Islet precursor cell (in vitro differentiated cells): ENCODE results near the gene TMCO6.
"Not testable (repeated sequence)": the region's sequence is repeated elsewhere in the genome, so short reads cannot be mapped to it uniquely, and the experiment has no call there.

Experiments
- DNase-seq: peaks from one replicate; pipeline ENCODE4 v3.0.0-alpha.2; 2018

Gene TMCO6

DNA sequence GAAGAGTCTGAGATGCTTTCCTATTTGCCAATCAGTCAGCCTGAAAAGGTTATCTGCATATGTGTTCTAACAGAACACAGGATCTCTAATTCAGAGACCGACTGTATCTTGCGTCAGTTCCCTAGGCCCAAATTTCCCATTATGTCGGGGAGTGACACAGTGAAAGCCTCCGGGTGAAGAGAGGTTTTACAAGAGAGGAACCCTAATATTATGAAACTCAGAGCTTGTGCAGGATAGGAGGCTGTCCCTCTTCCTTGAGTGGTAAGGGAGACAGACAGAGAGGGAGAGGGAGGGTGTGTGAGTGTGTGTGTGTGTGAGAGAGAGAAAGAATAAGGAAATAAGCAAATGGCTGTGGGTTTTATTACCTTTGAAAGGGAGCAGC is 8.2 kb upstream of the TMCO6 start:
- DNase-seq = no peak

DNA sequence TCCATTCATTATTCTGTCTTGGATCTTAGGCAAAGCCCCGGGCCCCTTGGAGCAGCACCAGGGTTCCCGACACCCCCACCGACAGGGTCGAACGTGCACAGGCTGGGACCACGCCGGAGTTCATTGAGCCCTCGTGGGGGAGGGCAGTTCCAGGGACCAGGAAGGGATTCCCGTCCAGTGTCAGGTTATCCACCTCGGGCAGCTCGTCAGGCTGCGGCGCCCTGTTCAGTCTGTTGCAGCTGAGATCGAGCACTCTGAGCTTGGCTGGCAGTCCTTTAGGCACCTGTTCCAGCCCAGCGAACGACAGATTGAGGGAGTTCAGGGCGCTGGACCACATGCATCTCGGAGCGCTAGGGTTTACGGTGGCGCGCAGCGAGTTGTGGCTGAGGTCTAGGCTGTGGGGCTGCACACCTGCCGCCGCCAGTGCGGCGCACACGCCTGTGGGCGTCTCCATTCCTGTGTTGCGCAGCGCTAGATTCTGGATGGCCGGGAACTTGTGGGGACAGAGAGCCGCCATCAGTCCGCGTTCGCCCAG is 7.4 kb upstream of the TMCO6 start:
- no peak for DNase-seq

DNA sequence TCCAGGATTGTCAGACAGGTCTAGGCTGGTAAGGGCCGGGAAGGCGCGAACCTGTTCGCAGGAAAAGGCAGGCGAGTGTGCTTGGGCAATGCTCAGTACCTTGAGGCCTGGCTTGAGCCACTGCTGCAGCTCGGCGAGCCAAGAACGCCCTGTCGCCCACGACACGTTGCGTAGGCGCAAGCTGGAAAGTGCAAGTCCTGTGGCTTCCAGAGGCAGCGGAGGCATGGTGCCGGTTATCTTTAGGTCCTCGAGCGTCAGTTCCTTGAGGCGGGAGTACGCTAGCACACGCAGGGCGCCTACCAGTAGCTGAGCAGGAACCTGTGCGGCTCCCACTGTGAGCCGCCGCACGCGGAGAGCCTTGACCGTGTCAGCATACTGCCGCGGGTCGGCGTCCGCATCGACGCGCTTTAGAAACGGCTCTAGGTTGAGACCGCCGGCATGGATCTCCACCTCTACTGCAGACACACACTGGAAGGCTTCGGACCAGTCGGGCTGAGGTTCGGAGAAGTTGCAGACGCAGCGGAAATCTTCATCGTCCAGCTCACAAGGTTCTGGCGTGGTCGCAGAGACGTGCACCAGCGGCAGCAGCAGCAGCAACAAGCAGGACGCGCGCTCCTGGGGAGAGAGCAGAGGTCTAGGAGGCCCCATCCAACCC is 6.8 kb upstream of the TMCO6 start:
- DNase-seq = no peak

DNA sequence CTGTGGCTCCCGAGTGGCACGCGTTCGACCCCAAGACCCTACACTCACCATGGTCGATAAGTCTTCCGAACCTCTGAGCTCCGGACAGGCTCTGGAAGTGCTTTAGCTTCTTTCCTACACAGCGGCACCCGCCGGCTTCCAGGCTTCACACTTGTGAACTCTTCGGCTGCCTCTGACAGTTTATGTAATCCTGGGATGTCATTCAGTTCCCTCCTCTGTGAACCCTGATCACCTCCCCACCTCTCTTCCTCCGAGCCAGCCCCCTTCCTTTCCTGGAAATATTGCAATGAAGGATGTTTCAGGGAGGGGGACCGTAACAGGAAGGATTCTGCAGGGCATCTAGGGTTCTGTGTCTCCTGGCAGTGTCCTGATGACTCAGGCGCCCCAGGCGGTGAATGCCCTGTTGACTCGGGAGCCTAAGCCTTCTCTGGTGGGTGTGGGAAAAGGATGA is 6.2 kb upstream of the TMCO6 start, which contains the start of gene CD14:
TSS of gene CD14 (minus strand) at position 155 of the 451 bp plus-strand sequence. CDS start at position 51, 104 bp downstream.
- DNase-seq = no peak

DNA sequence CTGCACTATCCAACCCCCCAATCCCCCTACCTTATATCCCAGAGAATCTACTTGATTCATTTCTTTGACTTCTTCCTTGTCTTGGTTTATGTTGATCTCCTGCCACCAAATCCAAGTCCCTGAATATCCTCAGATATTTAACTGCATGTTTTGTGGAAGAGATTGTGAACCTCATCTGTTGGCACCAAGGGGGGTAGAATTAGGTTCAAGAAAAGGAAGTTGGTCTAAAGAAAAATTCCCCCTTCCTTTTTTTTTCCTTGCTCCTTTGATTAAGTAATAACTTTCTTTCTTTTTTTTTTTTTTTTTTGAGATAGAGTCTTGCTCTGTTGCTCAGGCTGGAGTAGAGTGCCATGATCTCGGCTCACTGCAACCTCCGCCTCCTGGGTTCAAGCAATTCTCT is 5.8 kb upstream of the TMCO6 start:
- DNase-seq = no peak

DNA sequence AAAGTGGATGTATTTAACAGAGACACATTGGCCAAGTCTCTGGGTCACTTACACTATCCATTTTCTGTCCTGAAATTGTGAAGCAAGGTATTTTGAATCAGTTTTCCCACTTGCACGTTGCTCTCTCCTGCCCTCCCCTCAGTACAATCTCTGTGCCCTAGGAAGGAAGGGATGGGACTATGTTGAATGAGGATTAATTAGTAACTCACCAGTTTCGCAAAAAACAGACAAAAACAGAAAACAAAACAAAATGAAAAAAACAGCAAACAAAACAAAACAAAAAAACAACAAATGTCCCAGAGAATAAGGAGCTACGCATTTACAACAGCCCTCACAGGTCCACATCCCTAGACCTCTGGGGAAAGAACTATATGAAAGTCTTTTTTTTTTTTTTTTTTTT is 5.1 kb upstream of the TMCO6 start:
- no peak for DNase-seq

DNA sequence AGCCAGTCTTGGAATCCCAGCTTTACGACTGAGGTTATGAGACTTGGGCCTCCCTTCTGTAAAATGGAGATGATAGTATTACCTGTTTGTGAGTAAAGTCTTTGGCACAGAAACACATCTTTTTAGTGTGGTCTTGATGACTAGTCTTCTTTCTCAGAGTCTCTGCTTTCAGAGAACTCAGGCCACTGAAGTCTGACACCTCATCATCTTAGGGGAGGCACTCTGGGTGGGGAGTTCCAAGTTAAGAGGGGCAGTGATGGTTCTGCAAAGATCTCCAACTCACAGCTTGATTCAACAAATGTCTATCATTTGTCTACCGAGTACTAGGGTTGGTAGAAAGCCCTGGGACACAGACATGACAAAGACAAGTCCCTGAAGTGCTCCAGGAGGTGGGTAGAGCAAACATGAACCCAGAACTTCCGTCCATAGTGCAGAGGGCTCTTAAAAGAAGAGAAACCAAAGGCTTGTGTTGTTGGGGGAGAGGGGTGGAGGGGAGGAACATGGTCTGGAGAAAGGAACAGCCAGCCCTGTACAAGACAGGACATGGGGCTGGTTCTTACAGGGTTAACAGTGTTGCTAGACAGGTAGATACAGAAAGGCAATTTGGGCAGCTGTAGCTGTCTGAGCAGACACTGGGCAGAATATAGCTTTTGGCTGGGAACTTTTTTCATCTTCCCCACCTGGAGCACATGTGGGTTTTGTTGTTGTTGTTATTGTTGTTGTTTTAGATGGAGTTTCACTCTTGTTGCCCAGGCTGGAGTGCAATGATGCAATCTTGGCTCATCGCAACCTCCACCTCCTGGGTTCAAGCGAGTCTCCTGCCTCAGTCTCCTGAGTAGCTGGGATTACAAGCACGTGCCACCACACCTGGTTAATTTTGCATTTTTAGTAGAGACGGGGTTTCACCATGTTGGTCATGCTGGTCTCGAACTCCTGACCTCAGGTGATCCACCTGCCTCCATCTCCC is 3.7 kb upstream of the TMCO6 start:
- no peak for DNase-seq

DNA sequence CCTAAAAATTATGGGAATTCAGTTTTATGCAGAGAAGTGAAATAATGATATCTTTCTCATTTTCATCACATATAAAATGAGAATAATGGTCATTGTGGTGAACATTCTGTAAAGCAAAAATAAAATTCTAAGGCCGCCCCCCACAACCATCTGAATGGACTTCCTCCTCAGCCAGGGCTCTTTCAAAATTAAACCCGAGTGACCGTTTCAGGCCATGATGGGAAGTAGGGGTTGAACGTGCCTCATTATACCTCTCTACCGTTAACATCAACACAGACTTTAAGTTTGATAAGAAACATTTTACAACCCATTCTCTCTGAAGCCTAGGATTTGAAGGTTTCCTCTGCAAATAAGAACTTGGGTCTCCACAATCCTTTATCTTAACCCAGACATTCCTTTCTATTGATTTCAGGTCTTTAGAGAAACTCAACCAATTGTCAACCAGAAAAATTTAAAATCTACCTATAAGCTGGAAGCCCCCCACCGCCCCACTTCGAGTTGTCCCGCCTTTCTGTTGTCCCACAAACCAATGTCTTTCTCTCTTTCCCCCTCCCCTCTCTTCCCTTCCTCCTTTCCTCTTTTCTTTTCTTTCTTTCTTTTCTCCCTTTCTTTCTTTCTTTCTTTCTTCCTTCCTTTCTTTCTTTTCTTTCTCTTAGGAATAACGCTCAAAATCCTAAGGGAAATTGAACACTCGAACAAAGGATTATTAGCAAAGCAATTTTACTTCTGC is 1.7 kb upstream of the TMCO6 start:
- DNase-seq = no peak

DNA sequence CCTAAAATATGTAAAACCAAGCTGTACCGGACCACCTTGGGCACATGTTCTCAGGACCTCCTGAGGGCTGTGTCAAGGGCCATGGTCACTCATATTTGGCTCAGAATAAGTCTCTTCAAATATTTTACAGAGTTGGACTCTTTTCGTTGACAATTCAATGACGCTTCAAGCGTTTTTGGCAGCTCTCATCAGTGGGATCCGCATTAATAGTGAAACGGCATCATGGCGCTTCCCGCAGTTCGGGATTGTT is 428 bp upstream of the TMCO6 start:
- DNase-seq = not testable (repeated sequence)

DNA sequence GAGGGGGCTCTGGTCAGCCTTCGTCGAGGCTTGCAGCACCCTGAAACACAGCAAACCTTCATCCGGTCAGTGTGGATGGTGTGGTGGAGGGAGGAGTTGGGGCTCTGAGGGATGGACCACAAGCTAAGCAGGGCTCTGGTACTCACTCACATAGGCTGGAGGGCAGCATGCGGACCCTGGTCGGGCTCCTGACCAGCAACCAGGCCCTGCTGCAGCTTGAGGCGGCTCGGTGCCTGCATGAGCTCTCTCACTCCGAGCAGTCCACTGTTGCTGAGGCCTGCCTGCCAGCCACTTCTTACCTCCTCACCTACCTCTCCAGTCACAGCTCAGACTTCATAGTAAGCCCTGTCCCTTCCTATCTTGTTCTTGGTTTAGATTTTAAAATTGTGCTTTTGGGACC is 2.5 kb downstream of the TMCO6 start:
- peak; percentile 38 for DNase-seq

DNA sequence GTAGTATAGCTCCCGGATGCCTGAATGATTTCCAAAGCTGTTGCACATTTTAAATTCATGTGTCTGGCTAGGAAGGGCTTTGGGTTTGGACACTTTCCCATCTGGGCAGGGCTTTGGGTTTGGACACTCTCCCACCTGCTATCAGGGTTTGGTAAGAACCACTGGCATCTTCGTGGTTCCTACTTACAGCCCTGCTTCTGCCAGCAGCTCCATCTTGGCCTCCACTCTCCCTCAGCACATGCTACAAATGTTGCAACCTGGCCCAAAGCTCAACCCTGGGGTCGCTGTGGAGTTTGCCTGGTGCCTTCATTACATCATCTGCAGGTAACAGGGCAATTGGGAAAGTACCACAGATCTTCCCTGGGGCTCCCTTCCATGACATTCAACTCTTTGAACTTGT is 3.5 kb downstream of the TMCO6 start:
- peak; percentile 19 for DNase-seq

DNA sequence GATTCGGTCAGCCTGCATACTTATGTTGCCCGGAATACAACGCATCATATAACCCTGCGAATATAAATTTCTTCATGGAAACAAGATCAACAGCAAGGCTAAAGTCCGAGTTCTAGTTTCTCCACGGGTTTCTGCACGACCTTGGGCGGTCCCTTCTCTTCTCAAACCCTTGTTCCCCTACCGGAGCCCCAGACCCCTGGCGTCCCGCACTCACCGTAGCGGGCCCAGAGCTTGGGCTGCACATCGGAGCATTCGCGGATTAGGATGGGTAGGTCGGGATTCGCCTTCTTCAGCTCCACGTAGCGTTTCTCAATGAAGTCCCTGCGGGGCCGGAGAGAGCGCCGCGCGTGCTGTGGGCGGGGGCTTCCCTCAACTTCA is 7.8 kb downstream of the TMCO6 start:
- DNase-seq = no peak

DNA sequence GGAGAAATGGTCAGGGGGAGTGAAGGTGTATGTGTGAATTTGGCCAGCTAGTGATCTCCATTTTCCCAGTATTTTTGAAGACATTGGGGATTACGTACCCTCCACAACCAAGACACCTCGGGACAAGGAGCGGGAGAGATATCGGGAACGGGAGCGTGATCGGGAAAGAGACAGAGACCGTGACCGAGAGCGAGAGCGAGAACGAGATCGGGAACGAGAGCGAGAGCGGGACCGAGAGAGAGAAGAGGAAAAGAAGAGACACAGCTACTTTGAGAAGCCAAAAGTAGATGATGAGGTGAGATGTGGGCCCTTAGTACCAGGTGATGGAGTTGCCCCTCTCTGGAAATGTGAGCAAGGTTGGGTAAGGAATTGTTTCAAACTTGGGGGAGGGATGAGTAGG is 19.6 kb downstream of the TMCO6 start:
- no peak for DNase-seq

DNA sequence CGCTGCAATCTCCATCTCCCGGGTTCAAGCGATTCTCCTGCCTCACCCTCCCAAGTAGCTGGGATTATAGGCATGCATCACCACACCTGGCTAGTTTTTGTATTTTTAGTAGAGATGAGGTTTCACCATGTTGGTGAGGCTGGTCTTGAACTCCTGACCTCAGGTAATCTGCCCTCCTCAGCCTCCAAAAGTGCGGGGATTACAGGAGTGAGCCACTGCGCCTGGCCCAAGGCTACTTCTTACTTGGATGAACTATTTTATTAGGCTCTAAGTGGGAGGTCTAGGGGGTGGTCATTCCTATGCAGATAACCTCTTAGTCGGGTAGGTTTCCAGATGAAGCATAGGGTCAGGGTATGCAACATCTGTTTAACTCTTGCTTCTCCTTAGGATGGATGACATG is 21.1 kb downstream of the TMCO6 start:
- not testable (repeated sequence) for DNase-seq

DNA sequence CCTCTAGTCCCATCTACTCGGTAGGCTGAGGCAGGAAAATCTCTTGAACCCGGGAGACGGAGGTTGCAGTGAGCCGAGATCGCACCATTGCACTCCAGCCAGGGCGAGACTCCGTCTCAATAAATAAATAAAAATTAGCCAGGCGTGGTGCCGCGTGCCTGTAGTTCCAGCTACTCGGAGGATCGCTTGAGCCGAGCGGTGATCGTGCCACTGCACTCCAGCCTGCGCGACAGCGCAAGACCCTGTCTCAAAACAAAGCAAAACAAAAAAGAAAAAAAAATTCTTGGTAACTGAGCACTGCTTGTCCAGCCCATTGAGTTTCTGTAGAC is 24.7 kb downstream of the TMCO6 start:
- DNase-seq = no peak

DNA sequence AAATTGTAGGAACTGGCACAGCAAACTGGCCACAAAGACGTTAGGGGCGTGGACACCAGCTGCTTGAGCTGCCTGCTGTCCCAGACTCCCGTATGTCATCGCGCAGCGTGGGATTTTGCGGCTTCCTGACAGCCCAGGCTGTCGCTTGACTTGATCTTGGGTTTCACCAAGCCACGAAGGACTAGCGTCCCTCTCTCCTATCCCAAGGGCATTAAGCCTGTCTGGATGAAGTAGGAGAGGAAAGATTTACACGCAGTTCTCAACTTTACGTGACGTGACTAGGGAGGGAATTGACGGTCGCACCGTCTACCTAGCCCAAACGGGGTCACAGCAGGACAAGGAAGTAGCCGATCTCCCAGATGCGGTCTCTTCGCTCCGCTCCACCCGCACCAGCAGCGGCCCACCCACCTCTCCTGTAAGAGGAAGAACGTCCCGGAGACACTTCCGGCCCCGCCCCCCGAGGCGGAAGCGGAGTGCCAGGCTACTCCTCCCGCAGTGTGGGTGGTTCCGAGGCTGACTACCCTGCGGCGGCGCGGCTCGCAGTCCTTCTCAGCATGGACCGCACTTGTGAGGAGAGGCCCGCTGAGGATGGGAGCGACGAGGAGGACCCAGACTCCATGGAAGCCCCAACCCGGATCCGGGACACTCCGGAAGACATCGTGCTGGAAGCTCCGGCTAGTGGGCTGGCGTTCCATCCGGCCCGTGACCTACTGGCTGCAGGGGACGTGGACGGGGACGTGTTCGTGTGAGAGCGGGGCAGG is 25.3 kb downstream of the TMCO6 start, which contains the start of gene WDR55:
TSS of gene WDR55 (plus strand) at position 546 of the 761 bp plus-strand sequence. CDS start at position 555, 9 bp downstream.
- DNase-seq = peak; percentile 99

DNA sequence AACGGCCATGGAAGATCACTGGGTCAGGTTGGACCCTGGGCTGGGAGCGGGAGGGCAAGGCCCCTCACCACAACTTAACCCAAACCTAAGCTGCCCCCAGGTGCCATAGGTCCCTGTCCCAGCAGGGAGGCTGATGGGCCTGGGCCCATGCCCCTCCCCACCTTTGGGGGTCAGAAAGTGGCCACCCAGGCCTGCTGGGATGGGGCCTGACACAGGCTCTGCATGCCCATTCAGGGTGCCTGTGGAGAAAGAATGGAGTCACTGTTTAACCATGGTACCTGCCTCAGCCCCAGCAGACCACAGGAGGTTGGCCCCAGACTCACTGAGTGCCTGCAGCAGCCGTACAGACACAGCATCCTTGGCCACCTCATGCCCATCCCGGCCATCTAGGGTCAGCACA is 31.8 kb downstream of the TMCO6 start:
- not testable (repeated sequence) for DNase-seq

DNA sequence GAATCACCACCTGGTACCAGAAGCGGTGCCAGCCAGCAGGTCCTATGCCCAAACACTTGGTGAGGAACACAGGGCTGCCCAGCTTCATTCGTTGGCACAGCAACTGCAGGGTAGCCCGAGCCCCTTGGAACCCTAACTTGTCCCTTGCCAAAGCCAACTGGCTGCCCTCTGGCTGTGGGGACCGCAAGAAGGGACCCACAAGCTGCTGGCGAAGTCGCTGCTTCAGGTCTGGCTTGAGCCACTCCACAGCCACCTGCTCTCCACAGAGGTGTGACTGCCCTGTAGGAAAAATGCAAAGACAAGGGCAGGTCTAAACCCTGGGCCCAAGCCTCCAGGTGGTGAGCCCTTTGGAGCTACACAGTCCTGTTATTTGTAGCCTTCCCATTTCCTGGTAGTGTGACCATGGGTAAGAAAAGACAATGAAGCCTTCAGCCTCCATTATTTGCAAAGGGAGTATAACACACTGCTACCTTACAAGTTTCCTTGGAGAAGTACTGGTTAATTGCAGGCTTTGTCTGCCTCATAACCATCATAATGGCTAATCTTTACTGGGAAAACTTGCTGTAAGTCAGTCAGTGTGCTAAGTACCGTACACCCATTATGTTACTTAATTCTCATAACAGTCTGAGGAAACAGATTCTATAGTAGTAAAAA is 32.3 kb downstream of the TMCO6 start:
- DNase-seq = no peak

DNA sequence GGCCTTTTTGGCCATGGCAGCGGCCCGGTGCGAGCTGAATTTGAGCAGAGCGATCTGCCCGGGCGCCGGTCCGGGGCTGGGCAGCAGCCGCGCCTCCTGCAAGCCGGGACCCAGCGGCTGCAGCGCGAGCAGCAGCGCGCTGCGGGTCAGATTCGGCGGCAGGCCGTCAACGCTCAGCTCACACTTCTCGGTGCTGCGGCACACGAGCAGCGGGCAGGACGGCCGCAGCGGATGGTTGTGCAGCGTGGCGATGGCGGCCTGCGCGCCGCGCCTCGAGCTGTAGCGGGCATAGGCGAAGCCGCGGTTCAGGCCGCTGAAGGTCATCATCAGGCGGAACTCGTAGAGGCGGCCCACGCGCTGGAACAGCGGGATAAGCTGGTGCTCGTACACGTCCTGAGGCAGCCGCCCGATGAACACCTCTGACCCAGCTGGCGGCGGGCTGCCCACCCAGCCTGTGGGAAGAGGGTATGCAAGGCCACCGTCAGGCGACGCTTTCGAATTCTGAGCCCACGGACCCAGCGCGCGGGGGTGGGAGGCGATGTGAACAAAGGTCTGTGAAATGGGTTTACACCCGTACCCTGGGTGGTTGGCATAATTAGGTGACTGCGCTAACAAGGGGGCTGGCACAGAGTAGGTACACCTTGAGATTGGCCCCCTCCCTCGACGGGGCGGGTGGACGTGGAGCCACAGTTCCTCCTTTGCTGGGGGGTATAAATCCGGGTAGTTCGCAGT is 33.4 kb downstream of the TMCO6 start:
- DNase-seq = peak; percentile 80

DNA sequence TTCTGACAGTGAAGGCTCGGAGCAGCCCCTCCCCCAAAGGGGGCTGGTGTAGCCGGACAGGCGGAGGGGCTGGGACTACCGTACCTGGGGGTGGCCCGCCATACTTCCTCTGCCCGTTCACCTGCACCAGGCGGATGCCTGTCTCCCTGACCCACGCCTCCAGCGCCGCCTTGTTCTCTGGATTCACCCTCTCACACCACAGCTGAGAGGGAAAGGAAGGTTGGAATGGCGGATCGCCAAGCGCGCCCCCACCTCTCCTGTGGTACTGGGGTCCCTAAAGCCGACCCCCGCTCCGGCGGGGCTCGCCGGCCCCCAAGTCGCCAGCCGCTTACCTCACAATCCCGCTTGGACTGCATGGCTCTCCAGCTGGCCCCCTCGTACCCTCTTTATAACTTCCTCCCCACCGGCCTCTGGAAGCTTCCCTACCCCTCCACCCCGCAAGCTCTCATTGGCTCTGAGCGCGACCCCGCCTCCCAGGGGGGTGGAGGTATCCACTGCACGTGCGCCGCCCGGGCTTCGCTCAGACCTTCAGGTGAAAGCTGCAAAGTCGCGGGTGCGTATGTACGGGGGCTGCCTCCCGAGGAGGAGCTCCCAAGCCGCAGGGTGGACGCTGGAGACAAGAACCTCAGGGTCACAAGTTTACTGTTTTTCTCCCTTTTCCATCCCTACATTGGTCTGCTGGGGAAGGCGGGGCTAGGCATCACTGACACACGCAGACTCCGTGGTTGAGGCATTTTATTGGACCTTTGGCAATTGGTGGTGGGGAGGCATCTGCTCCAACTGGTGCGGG is 34.1 kb downstream of the TMCO6 start, which contains the start of gene DND1:
TSS of gene DND1 (minus strand) at position 390 of the 790 bp plus-strand sequence. CDS start at position 356, 34 bp downstream.
- DNase-seq = no peak
